Anterior cingulate cortex (tissue), 58 donors: ENCODE data around the gene PDPR.
"Not testable (repeated sequence)": the region's sequence is repeated elsewhere in the genome, so short reads cannot be mapped to it uniquely, and the experiment has no call there.

Experiments
- DNase-seq, 58 donors: peaks; one replicate each; lab custom pipeline; 2025; lab: John Stamatoyannopoulos, UW

Gene PDPR

DNA sequence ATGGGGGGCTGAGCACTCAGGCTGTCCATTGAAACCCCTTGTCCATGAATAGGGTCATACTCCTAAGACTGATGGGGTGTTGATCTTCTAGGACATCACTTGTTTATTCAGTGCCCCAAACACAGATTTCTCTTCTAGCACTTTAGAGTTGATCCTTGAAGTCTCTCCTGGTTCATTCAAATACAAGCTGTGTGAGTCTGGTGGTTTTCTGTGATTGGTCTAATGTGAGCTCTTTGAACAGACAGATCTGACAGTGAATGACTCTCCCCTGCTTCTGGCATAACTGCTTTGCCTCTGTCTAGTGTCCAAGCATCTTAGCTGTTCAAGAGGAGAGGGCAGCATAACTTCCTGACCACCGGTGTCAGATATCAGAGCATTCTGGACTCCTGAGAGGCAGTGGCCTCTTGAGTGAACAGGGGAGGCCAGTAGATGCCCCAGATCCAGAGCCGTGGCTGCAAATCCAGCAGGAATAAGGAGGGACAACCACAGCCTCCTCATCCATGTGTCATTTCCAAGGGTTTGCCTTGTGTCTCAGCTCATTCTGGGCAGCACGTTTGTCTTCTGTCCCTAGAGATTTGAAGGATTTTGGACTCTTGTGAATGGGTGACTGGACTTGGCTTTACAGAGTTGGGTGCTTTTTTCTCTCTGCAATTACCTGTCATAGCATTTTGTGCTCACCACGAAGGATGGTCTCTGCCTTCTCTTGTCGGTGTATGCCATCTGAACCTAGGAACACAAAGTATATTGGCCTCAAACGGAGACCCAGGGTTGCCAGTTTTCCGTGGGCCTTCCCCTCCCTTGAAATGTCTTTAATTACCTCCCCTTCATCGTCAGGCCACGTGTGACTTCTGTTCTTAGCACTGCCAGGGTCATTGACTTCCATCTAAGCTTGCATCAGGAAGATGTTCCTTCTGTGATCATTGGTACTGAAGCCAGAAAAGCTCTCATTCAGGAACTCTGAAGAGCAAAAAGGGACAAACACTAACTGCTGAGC is 45.5 kb downstream of the PDPR start:
- no peak for DNase-seq

DNA sequence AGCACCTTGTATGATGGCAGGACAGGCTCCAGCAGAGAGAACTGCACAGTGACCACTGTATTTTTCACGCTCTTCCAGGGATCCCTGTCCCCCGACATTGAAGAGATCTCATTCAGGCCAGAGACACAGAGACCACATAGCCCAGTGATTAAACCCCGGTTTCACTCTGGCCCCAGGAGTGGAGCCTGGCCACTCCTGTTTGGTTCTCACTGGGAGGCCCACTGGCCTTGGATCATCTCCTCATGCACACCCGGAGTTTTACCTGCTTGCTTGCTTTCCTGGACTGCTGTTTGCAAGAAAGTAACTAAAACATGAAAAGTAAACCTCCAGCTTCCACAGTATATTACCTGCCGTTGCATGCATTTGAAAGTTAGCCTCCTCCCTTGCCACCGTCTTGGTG is 46.3 kb downstream of the PDPR start:
- no peak for DNase-seq

DNA sequence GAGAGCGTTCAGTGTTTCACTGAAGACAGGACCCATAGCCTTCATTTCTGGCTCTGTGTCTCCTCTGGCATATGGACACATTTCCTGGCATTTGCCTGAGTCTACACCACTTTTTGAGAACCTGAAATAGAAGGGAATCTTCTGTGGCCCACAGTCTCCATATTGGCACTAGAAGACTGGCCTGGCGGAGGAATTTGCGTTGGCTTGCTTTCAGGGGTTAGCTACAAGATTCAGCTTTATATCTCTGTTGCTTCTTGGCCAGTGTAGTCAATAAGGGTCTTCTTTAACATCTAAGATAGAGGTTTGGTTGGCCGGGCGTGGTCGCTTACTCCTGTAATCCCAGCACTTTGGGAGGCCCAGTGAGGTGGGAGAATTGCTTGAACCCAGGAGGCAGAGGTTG is 46.7 kb downstream of the PDPR start:
- no peak for DNase-seq

DNA sequence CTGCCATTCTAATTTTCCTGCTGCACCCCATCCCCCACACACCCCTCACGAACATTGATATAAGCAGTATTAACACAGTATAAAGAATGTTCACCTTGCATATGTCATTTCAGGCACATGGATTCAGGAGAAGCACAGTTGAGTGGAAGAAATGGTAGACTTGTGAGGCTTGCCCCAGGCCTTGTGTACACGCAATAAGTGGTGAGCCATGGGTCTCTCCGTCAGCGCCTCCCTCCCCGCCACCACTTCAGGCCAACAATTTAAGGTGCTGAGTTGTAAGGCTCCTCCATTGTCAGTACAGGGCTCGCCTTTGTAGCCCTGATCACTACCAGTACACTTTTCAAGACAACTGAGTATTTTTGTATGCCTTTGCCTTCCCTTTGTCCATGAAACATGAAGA is 47.2 kb downstream of the PDPR start:
- DNase-seq: no peak

DNA sequence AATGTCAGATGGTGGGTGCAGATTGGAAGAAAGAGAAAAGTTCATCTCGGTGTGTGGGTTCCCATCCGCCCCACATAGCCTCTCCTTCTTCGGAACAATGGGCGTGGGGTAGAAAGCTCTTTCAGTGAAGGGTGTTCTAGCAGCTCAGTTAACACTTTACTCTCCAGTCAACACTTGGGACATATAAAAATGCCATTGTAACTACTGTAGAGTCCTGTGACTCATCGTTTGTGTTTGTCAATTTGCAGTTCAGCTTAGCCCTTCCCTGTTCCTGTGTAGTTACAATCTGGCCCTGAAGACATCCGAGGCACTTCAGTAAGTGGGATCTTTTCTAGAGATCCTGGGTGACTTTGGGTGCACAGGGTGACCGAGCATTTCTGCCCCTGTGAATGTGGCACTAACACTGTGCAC is 47.9 kb downstream of the PDPR start:
- peak in 1 of 58 donors; percentile 72 for DNase-seq

DNA sequence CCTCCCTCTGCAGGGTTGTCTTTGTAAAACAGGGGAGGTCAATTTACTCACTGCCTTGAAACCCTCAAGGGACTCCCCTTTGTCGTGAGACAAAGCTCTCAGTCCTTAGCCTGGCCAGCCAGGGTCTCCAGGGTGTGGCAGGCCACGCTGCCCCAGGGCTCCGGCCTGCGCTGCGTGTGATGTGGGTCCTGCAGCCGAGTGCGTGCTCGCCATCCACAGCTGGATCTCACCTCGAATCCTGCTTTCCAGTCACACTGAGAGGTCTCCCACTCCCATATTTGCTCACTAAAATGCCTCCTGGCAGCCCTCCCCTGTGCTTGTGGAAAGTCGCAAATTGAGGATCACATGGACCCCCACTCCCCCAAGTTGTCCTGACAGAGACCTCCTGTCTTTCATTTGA is 49.5 kb downstream of the PDPR start:
- no peak for DNase-seq

DNA sequence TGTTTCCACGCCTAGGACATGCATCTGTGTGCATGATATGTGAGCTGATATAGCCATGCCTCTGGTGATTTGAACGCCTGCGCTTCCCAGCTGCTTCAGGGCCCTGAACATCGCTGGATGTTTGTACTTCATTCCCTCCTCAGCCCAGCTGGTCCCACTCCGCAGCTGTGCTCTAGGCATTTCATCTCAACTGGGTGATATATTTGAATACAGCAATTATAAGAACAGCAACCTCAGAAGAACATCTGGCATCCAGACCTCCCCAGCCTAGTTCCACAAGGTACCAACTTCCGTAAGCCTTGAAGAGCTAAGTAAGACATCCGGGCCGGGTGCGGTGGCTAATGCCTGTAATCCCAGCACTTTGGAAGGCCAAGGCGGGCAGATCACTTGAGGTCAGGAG is 52.6 kb downstream of the PDPR start:
- not testable (repeated sequence) for DNase-seq

DNA sequence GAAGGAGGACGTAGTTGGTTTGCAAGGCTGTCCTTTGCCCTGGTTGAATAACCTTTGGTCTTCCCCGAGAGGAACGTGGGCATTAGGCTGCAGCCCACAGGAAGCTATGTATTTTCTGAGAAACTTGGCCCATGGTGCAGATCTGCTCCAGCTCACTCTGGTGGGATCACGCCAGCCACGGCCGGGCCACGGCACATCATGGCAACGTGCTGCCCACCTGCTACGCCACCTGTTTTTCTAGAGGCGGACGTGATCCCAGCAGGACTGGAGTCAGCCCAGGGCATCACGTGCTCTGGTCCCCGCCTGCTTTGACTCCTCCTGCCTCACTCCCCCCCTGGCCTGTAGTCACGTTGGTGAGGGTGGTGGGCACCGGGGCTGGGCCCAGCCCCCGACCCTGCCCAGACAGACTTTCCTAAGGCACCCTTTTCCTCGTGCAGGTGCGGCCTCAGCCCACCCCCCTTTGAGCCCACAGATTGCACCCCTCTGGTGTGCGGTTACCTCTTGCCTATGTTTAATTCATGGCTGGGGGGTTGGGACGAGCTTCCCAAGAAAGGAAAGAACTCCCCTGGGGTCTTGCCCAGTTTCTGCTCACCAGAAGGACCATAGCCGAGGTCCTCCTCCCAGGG is 59.2 kb downstream of the PDPR start, which contains the start of gene CLEC18C:
TSS of gene CLEC18C (plus strand) at position 576 of the 626 bp plus-strand sequence. CDS start 492 bp downstream, outside the sequence.
- DNase-seq: not testable (repeated sequence)

DNA sequence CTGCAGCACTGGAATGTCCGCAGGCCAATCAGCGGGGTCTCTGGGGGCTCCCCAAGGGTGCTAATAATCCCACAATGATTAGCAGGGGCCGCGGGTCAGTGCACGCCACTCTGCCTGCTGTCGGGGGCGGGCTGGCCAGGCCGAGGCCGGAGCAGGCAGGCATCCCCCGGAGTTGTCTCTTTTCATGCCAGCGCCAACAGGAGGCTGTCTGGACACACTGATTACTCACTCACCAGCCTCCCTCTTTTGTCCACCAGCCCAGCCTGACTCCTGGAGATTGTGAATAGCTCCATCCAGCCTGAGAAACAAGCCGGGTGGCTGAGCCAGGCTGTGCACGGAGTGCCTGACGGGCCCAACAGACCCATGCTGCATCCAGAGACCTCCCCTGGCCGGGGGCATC is 59.8 kb downstream of the PDPR start:
- DNase-seq: not testable (repeated sequence)

DNA sequence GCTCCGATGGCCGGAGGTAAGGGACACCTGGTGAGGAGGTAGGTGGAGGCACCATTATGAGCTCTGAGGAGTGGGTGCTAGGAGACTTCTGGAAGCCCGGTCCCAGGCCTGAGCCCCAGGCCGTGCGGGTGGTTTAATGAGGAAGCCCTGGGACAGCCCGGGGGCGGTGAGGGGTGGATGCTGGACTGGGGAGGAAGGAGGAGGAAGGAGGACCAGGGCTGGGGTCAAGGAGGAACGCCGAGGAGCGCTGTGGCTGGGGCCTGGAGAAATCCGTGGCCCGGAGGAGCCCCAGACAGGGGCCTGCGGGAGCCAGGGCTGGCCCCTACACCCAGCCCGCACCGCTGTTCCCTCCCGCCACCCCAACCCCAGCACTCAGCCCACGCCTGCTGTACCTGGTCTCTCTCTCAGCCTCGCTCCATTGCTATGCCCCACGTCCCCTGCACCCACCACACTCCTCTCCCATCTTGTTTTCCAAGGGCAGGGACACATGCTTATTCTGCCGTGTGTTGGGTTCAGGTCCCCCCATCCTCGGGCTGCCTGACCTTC is 60.3 kb downstream of the PDPR start:
- not testable (repeated sequence) for DNase-seq

DNA sequence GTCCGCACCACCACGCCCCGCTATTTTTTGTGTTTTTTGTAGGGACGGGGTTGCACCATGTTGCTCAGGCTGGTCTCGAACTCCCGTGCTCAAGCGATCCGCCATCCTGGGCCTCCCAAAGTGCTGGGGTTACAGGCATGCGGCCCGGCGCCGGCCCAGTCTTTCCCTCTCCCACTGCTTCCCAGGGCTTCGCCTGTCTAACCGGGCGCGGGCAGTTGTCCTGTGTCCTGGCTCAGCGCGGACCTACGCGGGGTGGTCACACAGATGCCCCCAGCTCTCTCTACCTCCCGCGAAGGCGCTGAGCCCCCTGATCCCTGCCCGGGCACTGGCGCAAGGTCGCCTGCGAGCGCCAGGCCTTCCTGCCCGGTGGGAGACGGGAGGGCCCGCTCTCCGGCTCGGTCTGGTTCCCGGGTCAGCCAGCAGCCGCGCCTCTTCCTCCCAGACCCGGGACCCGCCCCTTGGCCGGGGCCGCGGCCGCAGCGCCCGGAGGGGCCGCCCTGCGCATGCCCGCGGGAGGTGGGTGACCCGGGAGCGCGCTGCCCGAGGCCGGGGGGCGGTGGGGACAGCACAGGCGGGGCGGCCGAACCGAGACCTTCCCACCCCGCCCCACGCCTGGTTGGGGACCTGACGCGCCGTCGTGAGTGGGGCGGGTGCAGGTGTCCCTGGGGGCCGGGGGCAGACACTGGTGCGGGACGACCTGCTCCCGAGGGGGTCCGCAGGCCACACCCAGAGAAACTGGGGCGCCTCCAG is 73.9 kb downstream of the PDPR start:
- not testable (repeated sequence) for DNase-seq

DNA sequence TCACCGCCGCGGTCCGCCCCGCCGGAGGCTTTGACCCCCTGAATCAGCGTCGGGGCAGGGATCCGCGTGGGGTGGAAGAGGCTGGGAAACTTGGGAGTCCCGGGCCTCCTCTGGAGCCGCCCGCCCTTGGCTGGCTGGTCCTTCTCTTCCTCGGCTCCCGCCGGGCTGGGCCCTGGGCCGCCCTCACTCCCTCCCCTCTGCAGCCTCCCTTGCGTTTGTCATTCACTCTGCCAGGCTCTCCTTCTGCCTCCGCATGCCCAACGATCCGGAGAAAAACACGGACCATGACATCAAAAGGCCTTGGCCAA is 74.4 kb downstream of the PDPR start:
- not testable (repeated sequence) for DNase-seq

DNA sequence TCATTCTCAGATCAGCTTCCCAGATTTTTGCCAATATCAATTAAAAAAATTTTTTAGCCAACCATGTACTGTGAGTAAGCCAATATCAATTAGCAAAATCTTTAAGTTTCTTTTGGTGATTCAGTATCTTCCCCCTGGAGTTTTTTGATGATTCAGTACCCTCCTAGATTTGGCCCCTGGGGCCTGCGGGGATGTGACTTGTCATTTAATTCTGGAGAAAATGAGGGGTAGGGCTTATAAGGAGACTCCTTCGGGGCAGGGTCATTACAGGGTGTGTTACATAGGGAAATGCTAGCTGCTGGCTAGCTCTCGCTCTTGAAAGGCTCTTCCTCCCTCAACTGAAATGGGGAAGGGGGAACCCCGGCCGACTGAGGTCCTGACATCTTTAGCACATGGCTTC is 76.4 kb downstream of the PDPR start:
- not testable (repeated sequence) for DNase-seq

DNA sequence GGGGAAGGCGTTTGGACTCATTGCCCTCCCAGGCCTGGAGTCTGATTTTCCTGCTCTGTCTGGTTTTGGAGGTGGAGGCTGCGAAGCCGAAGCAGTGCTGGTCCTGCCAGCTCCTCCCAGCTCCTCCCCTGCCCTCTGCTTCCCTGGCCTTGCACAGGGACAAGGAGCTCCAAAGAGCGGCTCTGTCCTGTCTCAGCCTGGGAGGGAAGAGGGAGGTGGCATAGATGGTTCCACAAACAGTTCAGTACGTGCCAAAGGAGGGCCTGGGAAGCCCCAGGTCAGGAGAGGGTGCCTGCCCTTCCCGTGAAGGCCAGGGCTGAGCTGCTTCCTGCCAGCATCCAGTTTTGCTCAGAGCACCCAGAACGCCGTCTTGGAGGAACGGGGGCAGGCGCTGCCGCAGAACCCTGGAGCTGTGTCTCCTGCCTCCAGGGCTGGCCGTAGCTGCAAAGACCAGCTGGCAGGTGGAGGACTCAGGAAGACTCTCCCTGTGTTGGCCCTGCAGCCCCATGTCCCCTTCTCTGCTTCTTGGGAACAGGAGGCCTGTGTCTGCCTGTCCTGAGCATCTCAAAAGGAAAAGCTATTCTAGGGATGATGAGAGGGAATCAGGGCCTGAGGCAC is 82.7 kb downstream of the PDPR start:
- not testable (repeated sequence) for DNase-seq

DNA sequence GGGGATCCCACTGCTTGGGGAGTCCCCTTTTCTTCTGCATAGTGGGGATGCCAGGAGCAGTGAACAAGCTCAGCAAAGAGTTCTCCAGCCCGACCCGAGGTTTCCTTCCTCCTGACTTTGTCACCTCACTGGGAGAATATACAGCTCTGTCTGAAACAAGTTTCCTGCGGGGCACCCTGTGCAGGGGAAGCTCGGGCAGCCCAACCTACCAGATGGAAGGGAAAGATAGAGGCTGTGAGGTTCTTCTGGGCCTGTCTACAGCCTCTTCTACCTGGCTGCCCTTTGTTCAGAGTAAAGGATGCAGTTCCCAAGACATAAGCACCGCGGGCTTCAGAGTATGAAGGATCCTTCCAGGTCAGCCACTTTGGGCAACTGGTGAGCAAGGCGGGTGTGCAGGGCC is 83.5 kb downstream of the PDPR start:
- peak in 1 of 58 donors; percentile 2 for DNase-seq

DNA sequence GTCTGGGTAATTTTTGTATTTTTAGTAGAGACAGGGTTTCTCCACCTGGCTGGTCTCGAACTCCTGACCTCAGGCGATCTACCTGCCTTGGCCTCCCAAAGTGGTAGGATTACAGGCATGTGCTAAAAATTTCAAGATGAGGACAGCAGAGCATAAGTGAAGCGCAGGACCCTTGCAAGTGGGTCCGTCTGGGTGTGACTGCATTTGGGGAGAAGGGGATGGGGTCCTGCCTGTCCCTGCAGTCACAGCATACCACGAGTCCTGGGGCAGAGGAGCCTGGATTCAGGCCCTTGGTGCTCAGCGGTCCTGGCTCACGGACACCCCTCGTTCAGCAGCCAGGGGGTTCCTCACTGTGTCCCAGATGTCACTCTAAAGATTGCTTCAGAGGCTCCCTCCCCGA is 84.1 kb downstream of the PDPR start:
- not testable (repeated sequence) for DNase-seq

DNA sequence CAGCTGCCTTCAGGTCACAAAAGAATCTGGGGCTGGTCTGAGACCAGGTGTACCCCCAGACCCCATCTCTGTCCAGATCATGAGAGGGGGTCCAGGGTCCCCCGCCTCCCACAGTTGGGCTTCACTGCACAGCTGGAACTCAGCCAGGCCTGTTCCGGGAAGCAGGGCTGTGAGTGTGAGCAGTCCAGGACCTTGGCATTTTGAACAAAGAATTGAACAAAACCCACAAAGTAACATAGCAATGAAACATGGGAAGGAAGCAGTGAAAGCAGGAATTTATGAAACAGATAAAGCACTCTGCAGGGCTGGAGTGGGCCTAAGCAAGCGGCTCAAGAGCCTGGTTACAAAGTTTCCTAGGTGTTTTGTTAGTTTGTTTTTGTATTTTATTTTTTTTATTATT is 84.5 kb downstream of the PDPR start:
- DNase-seq: peak in 2 of 58 donors; percentile 10 to 18

DNA sequence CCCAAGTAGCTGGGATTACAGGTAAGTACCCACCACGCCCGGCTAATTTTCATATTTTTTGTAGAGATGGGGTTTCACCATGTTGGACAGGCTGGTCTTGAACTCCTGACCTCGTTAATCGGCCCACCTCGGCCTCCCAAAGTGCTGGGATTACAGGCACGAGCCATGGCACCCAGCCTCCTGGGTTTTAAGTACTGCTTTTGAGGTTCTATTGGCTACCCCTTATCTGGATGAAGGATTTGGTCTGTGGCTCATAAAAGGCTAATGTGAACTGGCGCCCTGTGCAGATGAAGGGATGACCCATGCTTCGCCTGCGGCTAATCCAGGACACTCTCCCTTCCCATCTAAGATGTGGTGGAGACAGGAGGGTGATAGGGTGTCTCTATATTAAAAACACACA is 85.0 kb downstream of the PDPR start:
- DNase-seq: not testable (repeated sequence)

DNA sequence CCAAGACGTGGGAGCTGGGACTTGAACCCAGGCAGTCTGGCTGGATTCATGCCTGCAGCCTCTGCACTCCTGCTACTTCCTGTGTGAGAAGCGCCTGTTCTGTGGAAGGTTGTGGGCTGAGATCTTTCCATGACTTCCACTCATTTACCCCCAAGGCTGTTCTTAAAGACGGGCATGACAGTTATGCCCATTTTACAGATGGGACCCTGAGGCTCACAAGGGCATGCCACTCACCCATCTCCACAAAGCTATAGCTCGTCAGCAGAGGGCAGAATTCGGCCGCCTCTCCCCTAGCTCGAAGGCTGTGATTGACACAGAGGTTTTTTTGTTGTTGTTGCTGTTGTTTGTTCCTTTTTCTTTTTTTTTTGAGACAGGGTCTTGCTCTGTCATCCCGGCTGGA is 85.9 kb downstream of the PDPR start:
- not testable (repeated sequence) for DNase-seq

DNA sequence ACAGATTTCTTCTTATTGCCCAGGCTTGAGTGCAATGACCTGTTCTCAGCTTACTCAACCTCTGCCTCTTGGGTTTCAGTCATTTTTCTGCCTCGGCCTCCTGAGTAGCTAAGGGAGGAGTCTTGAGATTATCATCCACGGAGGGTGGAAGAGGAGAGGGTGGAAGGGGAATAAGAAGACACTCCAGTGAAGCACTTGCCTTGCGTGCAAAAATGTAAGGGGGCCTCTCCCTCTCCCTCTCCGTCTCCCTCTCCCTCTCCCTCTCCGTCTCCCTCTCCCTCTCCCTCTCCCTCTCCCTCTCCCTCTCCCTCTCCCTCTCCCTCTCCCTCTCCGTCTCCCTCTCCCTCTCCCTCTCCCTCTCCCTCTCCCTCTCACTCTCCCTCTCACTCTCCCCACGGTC is 89.4 kb downstream of the PDPR start:
- DNase-seq: not testable (repeated sequence)
